PC-3 (cell line): ENCODE data around the gene ADCK2. TPM values are rescaled to one million over a fixed set of nuclear protein-coding genes. Genes with fewer than 3 reads are reported as not detected.
"Not testable (repeated sequence)": the region's sequence is repeated elsewhere in the genome, so short reads cannot be mapped to it uniquely, and the experiment has no call there.

ENCODE experiments used
- ATAC-seq: fragments of 200-7000 bp; cut with Tn5 transposase; 2 replicates; pipeline ENCODE4 v1.9.1; 2020; ENCODE audit warnings: mild to moderate bottlenecking, moderate library complexity
- BruUV-seq: library from RNA; stranded (reverse); fragments of 400-500 nt; replicated peaks from 2 replicates; lab custom pipeline; 2021; lab: Mats Ljungman, UMichigan
- CTCF ChIA-PET: fragments of 300-600 bp; sonication (Branson Sonifier 250); formaldehyde crosslinking; loops from one replicate; lab custom pipeline; 2022; ENCODE audit warnings: antibody characterized with exemption; lab: Charles Lee
- POLR2A ChIA-PET: fragments of 300-600 bp; sonication (Branson Sonifier 250); formaldehyde crosslinking; loops from one replicate; lab custom pipeline; 2022; ENCODE audit warnings: antibody characterized with exemption; ENCODE audit not compliant: unreplicated experiment; lab: Charles Lee
- DNase-seq: peaks from one replicate; pipeline ENCODE4 v3.0.0-alpha.2; 2015
- H2AFZ ChIP-seq: fragments of 300-600 bp; sonication (generic); 2 replicates; pipeline ENCODE4 v1.6.0; 2016; ENCODE audit warnings: antibody characterized with exemption, low read length
- H3F3A ChIP-seq: fragments of 300-600 bp; sonication (generic); one replicate; pipeline ENCODE4 v1.6.0; 2017; ENCODE audit warnings: antibody characterized with exemption, low read length, control low read depth, mild to moderate bottlenecking; ENCODE audit not compliant: unreplicated experiment
- H3K27ac ChIP-seq: fragments of 300-600 bp; sonication (generic); 2 replicates; pipeline ENCODE4 v1.5.1; 2016; ENCODE audit warnings: mild to moderate bottlenecking, low read length
- H3K27me3 ChIP-seq: fragments of 300-600 bp; sonication (generic); 2 replicates; pipeline ENCODE4 v1.6.1; 2016; ENCODE audit warnings: low read length, mixed read lengths
- H3K36me3 ChIP-seq: fragments of 300-600 bp; sonication (generic); 2 replicates; pipeline ENCODE4 v1.6.1; 2016; ENCODE audit warnings: low read depth, mixed run types, low read length, mixed read lengths
- H3K4me1 ChIP-seq: fragments of 300-600 bp; sonication (generic); 2 replicates; pipeline ENCODE4 v1.5.1; 2016; ENCODE audit warnings: low read length; ENCODE audit not compliant: insufficient read depth
- H3K4me2 ChIP-seq: fragments of 300-600 bp; sonication (generic); 2 replicates; pipeline ENCODE4 v1.6.0; 2016; ENCODE audit warnings: low read length
- H3K4me3 ChIP-seq: fragments of 300-600 bp; sonication (generic); 2 replicates; pipeline ENCODE4 v1.5.1; 2016; ENCODE audit warnings: mild to moderate bottlenecking, low read length, mixed read lengths
- H3K79me2 ChIP-seq: fragments of 300-600 bp; sonication (generic); 2 replicates; pipeline ENCODE4 v1.6.1; 2017; ENCODE audit warnings: low read length, mixed read lengths
- H3K9ac ChIP-seq: fragments of 300-600 bp; sonication (generic); 2 replicates; pipeline ENCODE4 v1.6.0; 2016; ENCODE audit warnings: mild to moderate bottlenecking, low read length
- H3K9me2 ChIP-seq: fragments of 300-600 bp; sonication (generic); replicated peaks from 2 replicates; pipeline ENCODE4 v1.6.1; 2016; ENCODE audit warnings: mixed run types, low read length, mixed read lengths
- H3K9me3 ChIP-seq: fragments of 300-600 bp; sonication (generic); 2 replicates; pipeline ENCODE4 v1.6.1; 2016; ENCODE audit warnings: low read length, mixed read lengths
- H4K20me1 ChIP-seq: fragments of 300-600 bp; sonication (generic); 2 replicates; pipeline ENCODE4 v1.6.1; 2016; ENCODE audit warnings: low read length, mixed read lengths
- CTCF ChIP-seq: fragments of 300-600 bp; sonication (generic); conservative IDR thresholded peaks from 2 replicates; pipeline ENCODE4 v1.5.1; 2017; ENCODE audit warnings: antibody characterized with exemption, low read depth, mild to moderate bottlenecking, low read length
- EZH2 ChIP-seq: fragments of 300-600 bp; sonication (generic); IDR thresholded peaks from one replicate; pipeline ENCODE4 v1.6.1; 2017; ENCODE audit warnings: antibody characterized with exemption, mild to moderate bottlenecking, low read length; ENCODE audit not compliant: unreplicated experiment
- EZH2phosphoT487 ChIP-seq: fragments of 300-600 bp; sonication (generic); IDR thresholded peaks from 2 replicates; pipeline ENCODE4 v1.6.1; 2018; ENCODE audit warnings: mild to moderate bottlenecking, antibody characterized with exemption, low read length, borderline replicate concordance
- intact Hi-C: fragments of 100-400 bp; cut with micrococcal nuclease; formaldehyde crosslinking; loops from 2 replicates; pipeline ENCODE4 v1.9.0; 2023
- total RNA-seq: library from RNA; depleted of rRNA; stranded (reverse); fragments of >200 nt; gene quantifications from 2 replicates; pipeline ENCODE4 v1.2.3, GENCODE V29; 2014

The ADCK2 gene
- total RNA-seq, 1 experiment from 2014 or later: 29.4 TPM

DNA sequence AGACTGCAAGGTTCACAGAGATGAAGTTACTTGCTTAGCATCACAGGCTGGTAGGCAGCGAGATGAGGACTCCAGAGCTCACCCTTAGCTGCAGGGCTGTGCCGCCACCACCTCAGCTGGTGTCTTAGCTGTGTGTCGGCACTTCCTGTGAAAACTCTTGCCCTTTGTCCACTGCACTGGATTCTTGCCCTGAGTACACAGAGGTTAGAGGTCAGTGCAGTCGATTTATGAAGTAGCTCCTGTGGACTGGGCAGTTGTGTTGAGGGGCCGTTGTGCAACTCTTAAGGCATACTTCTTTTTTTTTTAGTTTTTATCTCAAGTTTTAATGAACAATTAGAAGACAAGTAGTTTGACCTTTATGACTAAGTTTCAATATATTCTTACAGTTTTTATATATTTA lies 34.4 kb downstream of the ADCK2 start:
- BruUV-seq: no TSS peak
- ATAC-seq (no peak), DNase-seq (no peak)
- H3K9ac ChIP-seq: no peak overlapping the region
- ChIA-PET CTCF (no interaction called here), POLR2A (no interaction called here)
- peaks cover 2% of the 10 kb centered on the region; the same call in 1 of the 2 replicates for H3K36me3 ChIP-seq
- H3K9me2 ChIP-seq: no peaks in the 10 kb centered on the region
- TF ChIP-seq EZH2: no peak
- TF ChIP-seq EZH2phosphoT487: no peak
- no peak for TF ChIP-seq CTCF
- H2AFZ ChIP-seq: no peak overlapping the region
- H3K4me2 ChIP-seq: no peak overlapping the region
- no peaks in the 10 kb centered on the region; the same call in 1 of the 2 replicates for H4K20me1 ChIP-seq
- H3K27ac ChIP-seq: no peak overlapping the region
- peaks cover 21% of the 10 kb centered on the region for H3K79me2 ChIP-seq
- H3K4me1 ChIP-seq: no peaks in the 10 kb centered on the region
- intact Hi-C loops: no loop called here
- H3F3A ChIP-seq: no peaks in the 10 kb centered on the region
- no peak overlapping the region for H3K4me3 ChIP-seq
- H3K9me3 ChIP-seq: no peaks in the 10 kb centered on the region
- no peaks in the 10 kb centered on the region for H3K27me3 ChIP-seq

DNA sequence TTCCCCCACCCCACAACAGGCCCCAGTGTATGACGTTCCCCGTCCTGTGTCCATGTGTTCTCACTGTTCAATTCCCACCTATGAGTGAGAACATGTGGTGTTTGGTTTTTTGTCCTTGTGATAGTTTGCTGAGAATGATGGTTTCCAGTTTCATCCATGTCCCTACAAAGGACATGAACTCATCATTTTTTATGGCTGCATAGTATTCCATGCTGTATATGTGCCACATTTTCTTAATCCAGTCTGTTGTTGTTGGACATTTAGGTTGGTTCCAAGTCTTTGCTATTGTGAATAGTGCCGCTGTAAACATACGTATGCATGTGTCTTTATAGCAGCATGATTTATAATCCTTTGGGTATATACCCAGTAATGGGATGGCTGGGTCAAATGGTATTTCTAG lies 36.0 kb downstream of the ADCK2 start:
- intact Hi-C loops: not testable (repeated sequence)

GRCh38 chr7:140712392-140712791 lies 39.6 kb downstream of the ADCK2 start:
- BruUV-seq, H3K27ac ChIP-seq, H3F3A ChIP-seq, H3K9ac ChIP-seq, H2AFZ ChIP-seq, H3K9me3 ChIP-seq, ATAC-seq, H3K4me2 ChIP-seq, CTCF ChIA-PET, H3K79me2 ChIP-seq, DNase-seq, H3K4me1 ChIP-seq, intact Hi-C loops, POLR2A ChIA-PET, H3K27me3 ChIP-seq, H3K4me3 ChIP-seq, H4K20me1 ChIP-seq, H3K36me3 ChIP-seq, H3K9me2 ChIP-seq: not testable (repeated sequence)

More for the DNA sequence above, 36.0 kb downstream of the ADCK2 start:
- ATAC-seq, CTCF ChIA-PET, H3K4me3 ChIP-seq, H3K9me2 ChIP-seq, H3K9ac ChIP-seq, H3K36me3 ChIP-seq, H3K27ac ChIP-seq, H3K9me3 ChIP-seq, H3K4me1 ChIP-seq, DNase-seq, BruUV-seq, H4K20me1 ChIP-seq, H3K4me2 ChIP-seq, H3K79me2 ChIP-seq, POLR2A ChIA-PET, H3F3A ChIP-seq, H2AFZ ChIP-seq, H3K27me3 ChIP-seq: not testable (repeated sequence)

- H3K9me3 ChIP-seq: no peaks in the 10 kb centered on the region
- no peaks in the 10 kb centered on the region for H3K36me3 ChIP-seq
- no peaks in the 10 kb centered on the region for H3F3A ChIP-seq
- TF ChIP-seq EZH2 (no peak), CTCF (no peak), EZH2phosphoT487 (no peak)
- H3K4me2 ChIP-seq: no peak overlapping the region
- no peak overlapping the region for H3K4me3 ChIP-seq
- intact Hi-C loops: no loop called here
- peaks cover 2% of the 10 kb centered on the region; the same call in 1 of the 2 replicates for H3K4me1 ChIP-seq
- no peak overlapping the region for H3K27ac ChIP-seq
- no peak overlapping the region for H2AFZ ChIP-seq
- ChIA-PET POLR2A (no interaction called here), CTCF (no interaction called here)
- no peaks in the 10 kb centered on the region for H3K27me3 ChIP-seq
- H4K20me1 ChIP-seq: no peaks in the 10 kb centered on the region
- no peaks in the 10 kb centered on the region for H3K79me2 ChIP-seq
- no peak overlapping the region for H3K9ac ChIP-seq
- BruUV-seq: no TSS peak
- no peak for ATAC-seq
- DNase-seq: no peak
- H3K9me2 ChIP-seq: no peaks in the 10 kb centered on the region
Observed at GRCh38 chr7:140714331-140715040, 41.7 kb downstream of the ADCK2 start.
